ENCODE results near the gene BCKDHB.

DNA sequence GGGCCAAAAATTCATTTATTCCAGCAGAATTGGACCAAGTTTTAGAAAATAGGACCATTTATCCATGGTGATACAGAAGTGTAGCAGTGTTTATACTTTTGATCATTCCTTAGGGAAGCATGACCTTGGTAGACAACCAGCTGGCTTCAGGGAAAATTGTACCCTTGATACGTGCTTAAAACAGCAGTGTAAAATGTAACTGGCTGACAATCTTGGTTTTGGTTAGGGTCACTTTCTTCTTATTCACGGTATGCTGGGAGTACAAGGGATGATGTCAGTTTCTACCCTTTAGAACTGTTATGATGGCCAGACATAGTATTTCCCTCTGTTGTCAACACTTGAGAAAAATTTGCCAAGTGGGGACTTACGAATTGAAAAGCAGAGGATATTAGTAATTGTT is 157.1 kb downstream of the BCKDHB start:
- TF ChIP-seq, protein P1, sequence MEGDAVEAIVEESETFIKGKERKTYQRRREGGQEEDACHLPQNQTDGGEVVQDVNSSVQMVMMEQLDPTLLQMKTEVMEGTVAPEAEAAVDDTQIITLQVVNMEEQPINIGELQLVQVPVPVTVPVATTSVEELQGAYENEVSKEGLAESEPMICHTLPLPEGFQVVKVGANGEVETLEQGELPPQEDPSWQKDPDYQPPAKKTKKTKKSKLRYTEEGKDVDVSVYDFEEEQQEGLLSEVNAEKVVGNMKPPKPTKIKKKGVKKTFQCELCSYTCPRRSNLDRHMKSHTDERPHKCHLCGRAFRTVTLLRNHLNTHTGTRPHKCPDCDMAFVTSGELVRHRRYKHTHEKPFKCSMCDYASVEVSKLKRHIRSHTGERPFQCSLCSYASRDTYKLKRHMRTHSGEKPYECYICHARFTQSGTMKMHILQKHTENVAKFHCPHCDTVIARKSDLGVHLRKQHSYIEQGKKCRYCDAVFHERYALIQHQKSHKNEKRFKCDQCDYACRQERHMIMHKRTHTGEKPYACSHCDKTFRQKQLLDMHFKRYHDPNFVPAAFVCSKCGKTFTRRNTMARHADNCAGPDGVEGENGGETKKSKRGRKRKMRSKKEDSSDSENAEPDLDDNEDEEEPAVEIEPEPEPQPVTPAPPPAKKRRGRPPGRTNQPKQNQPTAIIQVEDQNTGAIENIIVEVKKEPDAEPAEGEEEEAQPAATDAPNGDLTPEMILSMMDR (IDR thresholded peaks at IDR 0.05), result no peak
- TF ChIP-seq POLR2A (IDR thresholded peaks at IDR 0.05) (no peak), POLR2AphosphoS5 (IDR thresholded peaks at IDR 0.05) (no peak)
